Inflammatory macrophage treated with lipopolysaccharide for 1 hour (primary cell): Measurements from ENCODE around the gene CCDC51.
"Not testable (repeated sequence)": the region's sequence is repeated elsewhere in the genome, so short reads cannot be mapped to it uniquely, and the experiment has no call there.

Experiments used
- DNase-seq, 2 donors: peaks; one replicate each; pipeline ENCODE4 v3.0.0-alpha.2; 2020 to 2022

The CCDC51 gene

GRCh38 chr3:48439820-48440589, at the start of gene CCDC51, which contains the start of gene TMA7:
CCDC51 (minus strand) TSS chr3:48440119; CDS start chr3:48435128, 4,991 bp downstream.
TMA7 (plus strand) TSS chr3:48440257; CDS start chr3:48440297, 40 bp downstream.
- DNase-seq, result peak; percentile 96 to 97

GRCh38 chr3:48486952-48487351, 47.0 kb upstream of the CCDC51 start:
- no peak for DNase-seq

- DNase-seq, result not testable (repeated sequence)
Observed at GRCh38 chr3:48482822-48483221, 42.9 kb upstream of the CCDC51 start.

GRCh38 chr3:48480891-48481290, 41.0 kb upstream of the CCDC51 start:
- not testable (repeated sequence) for DNase-seq

GRCh38 chr3:48478626-48479555, 39.0 kb upstream of the CCDC51 start:
- DNase-seq, result no peak

- DNase-seq, result no peak
Observed at GRCh38 chr3:48477959-48478520, 38.1 kb upstream of the CCDC51 start.

- no peak for DNase-seq
Observed at GRCh38 chr3:48476426-48477053, 36.6 kb upstream of the CCDC51 start.

GRCh38 chr3:48475188-48475587, 35.3 kb upstream of the CCDC51 start:
- no peak for DNase-seq

GRCh38 chr3:48474619-48475018, 34.7 kb upstream of the CCDC51 start:
- no peak for DNase-seq

GRCh38 chr3:48474031-48474430, 34.1 kb upstream of the CCDC51 start:
- not testable (repeated sequence) for DNase-seq

GRCh38 chr3:48473617-48473952, 33.7 kb upstream of the CCDC51 start:
- no peak for DNase-seq

- DNase-seq, result peak; percentile 98 to 99
Observed at GRCh38 chr3:48472923-48473616, 33.2 kb upstream of the CCDC51 start.

- DNase-seq, result no peak
Observed at GRCh38 chr3:48472673-48472922, 32.7 kb upstream of the CCDC51 start.

- no peak for DNase-seq
Observed at GRCh38 chr3:48470286-48470685, 30.4 kb upstream of the CCDC51 start.

- DNase-seq, result no peak
Observed at GRCh38 chr3:48469046-48469915, 29.4 kb upstream of the CCDC51 start.

- DNase-seq, result no peak
Observed at GRCh38 chr3:48468329-48468731, 28.4 kb upstream of the CCDC51 start.

GRCh38 chr3:48467473-48468267, 27.8 kb upstream of the CCDC51 start:
- DNase-seq, result no peak

GRCh38 chr3:48467110-48467454, 27.2 kb upstream of the CCDC51 start:
- DNase-seq, result no peak

GRCh38 chr3:48466386-48467109, 26.6 kb upstream of the CCDC51 start:
- peak in 1 of 2 donors; percentile 12 for DNase-seq
